Right lobe of liver (tissue), 4 donors: Measurements from ENCODE around the gene PLK5.

Experiments used
- CTCF ChIP-seq, 4 donors: fragments of 200-600 bp in 3 of 4; fragments of 450-650 bp in 1 of 4; IDR thresholded peaks; one replicate each; pipeline versions ENCODE4 v1.5.1 to v1.8.0; 2016 to 2022; ENCODE audit warnings: antibody characterized with exemption in 4 of 4, mild to moderate bottlenecking in 2 of 4
- POLR2A ChIP-seq: fragments of 450-650 bp; IDR thresholded peaks from one replicate; pipeline ENCODE4 v1.6.1; 2017; ENCODE audit warnings: antibody characterized with exemption, mild to moderate bottlenecking
- donor health status: DM: no; HTN: no; CAD: no.
- donor health status: DM: no; HTN: no; CAD: no.
- donor health status: DM: no; HTN: yes; CAD: no.

DNA sequence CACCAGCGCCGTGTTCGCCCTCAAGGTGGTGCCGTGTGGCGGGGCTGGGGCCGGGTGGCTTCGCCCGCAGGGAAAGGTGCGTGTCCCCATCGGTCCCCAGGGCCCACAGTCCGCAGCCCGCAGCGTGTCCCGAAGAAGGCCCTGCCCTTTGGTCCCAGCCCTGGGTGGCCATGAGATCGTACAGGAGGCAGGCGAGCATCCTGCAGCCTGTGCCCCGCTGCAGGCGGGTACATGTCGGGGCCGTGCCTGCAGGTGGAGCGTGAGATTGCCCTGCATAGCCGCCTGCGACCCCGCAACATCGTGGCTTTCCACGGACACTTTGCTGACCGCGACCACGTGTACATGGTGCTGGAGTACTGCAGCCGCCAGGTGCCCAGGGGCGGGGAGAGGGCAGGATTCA, 1.5 kb downstream of the PLK5 start:
- TF ChIP-seq POLR2A (no peak), CTCF (IDR thresholded peaks at IDR 0.05) (no peak)
